Measurements from ENCODE around the gene RIC1. TPM values are rescaled to one million over a fixed set of nuclear protein-coding genes. Genes with fewer than 3 reads are reported as not detected.

The RIC1 gene
- total and polyA plus RNA-seq, 2 of the 8 experiments (the other 6 are each of a cell fraction or from before 2014, with no cell fraction given), result 10.7 to 24.5 TPM

- TF ChIP-seq KDM4A (IDR thresholded peaks at IDR 0.05; ENCODE audit: low read depth, low read length, severe bottlenecking) (no peak), USF2 (IDR thresholded peaks at IDR 0.05; ENCODE audit: low read length) (no peak), HDAC2 (IDR thresholded peaks at IDR 0.05; ENCODE audit: borderline replicate concordance in 1 of 2, low read depth in 2 of 2, low read length in 2 of 2) (no peak)
These were observed 90.4 kb downstream of the RIC1 start (continued) for GRCh38 chr9:5719100-5719926.
